HG03097 (cell line): ENCODE results near the gene CNRIP1.
"Not testable (repeated sequence)": the region's sequence is repeated elsewhere in the genome, so short reads cannot be mapped to it uniquely, and the experiment has no call there.

ENCODE experiments used
- ATAC-seq: cut with Tn5 transposase; IDR thresholded peaks from one replicate; pipeline ENCODE4 v1.9.1; 2021; ENCODE audit not compliant: unreplicated experiment, low FRiP score

CNRIP1 gene

GRCh38 chr2:68341062-68341329, 21.2 kb upstream of the CNRIP1 start:
- no peak for ATAC-seq

DNA sequence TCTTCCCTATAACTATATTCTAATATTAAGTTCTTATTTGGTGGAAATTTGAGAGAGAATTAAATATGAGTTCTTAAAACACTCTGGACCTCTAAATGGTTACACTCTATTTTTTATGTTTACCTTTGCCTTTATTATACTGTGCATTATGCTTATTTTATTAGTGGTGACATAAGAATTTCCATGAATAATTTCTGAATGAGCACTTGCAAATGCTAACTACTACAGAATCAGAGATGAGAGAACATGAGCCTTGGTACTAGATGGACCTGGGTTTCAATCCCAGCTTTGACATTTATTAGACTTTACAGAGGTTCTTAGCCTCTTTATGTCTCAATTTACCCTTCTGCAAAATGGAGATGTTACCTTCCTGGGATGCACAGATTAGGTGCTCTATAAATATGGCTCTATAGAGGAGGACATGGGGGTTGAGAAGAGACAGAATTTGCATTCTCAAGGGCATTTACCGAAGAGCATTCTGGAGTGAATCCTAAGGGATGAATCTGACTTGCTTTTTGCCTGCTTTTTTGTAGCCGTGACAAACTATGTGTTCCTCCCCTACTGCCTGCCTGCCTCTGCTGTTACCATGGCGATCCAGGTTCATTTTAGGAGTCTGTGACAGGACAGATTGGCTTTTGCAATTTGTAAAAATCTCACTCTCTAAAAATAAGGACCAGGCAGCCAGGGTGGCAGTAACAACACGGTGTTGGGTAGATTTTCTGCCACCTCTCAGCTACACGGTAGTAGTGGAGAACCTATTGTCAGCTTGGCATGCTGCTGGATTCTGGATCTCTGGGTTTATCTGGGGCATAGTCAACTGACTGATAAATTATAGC, 20.7 kb upstream of the CNRIP1 start:
- no peak for ATAC-seq

GRCh38 chr2:68336192-68336591, 16.4 kb upstream of the CNRIP1 start:
- no peak for ATAC-seq

GRCh38 chr2:68333931-68334330, 14.2 kb upstream of the CNRIP1 start:
- no peak for ATAC-seq

GRCh38 chr2:68333009-68333408, 13.3 kb upstream of the CNRIP1 start:
- no peak for ATAC-seq

DNA sequence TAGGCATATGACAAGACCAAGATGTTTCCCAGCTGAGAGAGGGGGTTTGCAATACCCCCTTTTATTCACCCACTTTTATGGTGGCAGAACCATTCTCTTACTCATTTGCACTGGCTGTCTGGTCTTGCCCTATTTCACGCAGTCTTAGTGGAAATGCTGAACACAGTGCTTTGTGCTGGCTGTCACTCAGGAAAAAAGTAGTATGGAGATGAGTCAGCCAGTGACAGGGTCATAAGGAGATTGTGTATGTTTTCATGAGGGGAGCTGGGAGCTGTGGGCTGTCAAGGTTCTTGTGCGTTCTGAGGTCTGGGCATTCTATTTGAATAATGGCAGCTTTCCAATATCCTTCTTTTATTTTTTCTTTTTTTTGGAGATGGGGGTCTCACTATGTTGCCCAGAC, 10.9 kb upstream of the CNRIP1 start:
- ATAC-seq = no peak

- no peak for ATAC-seq
These were observed 9.2 kb upstream of the CNRIP1 start for GRCh38 chr2:68328901-68329300.

DNA sequence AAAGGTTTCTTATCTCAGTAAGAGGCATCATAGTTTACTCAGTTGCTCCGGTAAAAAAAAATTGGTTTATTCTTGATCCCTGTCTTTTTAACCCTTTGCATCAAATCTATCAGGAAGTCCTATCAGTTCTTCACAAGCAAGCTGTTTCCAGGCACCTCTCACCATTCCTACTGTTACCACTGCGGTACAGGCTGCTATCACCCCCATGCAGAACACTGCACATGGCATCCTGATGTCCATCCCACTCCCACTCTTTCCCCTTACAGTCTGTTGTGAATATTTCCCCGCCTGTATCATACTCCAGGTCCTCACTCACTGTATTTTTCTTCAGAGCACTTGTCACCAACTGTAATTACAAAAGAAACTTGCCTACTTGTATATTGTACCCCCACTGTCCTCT, 5.3 kb upstream of the CNRIP1 start:
- no peak for ATAC-seq

GRCh38 chr2:68320118-68320641, 431 bp upstream of the CNRIP1 start:
- no peak for ATAC-seq

- ATAC-seq = no peak
These were observed 793 bp downstream of the CNRIP1 start for GRCh38 chr2:68318914-68319397.

- ATAC-seq = no peak
These were observed 1.5 kb downstream of the CNRIP1 start for GRCh38 chr2:68317971-68318913.

DNA sequence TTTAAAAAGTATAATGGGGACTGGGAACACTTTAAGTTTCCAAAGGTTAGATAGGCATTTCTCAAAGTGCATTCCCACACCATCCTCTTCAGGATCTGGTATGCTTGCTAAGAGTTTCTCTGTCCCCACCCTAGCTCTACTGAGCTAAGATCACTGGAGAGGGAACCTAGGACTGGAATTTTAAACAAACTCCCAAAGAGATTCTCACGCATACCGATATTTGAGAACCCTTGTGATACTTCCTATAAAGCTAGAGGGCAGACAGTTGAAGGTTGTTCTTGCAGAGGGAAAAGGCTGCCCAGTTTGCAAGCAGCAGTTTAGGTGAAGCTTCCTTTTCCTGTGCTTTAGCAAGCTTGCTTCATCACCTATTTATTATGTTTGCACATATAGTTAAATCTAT, 3.6 kb downstream of the CNRIP1 start:
- ATAC-seq = no peak

GRCh38 chr2:68311033-68311432, 8.7 kb downstream of the CNRIP1 start:
- ATAC-seq = no peak

- ATAC-seq = no peak
These were observed 10.3 kb downstream of the CNRIP1 start for GRCh38 chr2:68309426-68309825.

GRCh38 chr2:68303902-68304272, 15.9 kb downstream of the CNRIP1 start:
- ATAC-seq = not testable (repeated sequence)

DNA sequence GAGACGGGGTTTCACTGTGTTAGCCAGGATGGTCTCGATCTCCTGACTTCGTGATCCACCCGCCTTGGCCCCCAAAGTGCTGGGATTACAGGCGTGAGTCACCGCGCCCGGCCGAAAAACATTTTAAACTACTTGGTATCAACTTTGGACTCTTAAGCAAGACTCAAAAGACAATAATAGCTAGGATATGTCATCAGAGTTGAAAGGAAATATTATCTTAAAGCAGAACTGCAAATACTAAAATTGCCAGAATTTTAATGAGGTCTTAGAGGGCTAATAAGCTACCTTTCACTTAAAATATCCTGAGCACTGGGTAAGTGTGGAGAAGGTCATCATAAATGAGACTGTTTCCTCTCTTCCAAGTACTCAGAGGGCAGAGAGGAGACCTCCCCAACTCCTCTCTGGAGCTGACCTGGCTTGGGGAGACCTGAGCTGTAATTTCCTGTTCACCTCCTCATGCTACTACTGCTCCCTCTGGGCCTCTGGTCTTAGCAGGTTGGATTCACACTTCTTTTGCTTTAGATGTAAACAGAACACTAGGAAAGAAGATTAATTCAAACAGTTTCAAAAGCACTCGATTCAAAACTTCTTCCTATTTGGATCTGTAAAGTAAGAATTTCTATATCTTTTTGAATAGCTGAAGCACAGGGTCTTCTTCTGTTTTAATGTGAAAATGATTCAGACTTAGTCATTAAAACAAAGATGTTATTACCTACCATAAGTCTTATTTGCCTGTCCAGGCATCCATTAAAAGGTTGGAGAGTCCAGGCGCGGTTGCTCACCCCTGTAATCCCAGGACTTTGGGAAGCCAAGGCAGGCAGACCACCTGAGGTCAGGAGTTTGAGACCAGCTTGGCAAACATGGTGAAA, 16.5 kb downstream of the CNRIP1 start:
- no peak for ATAC-seq

DNA sequence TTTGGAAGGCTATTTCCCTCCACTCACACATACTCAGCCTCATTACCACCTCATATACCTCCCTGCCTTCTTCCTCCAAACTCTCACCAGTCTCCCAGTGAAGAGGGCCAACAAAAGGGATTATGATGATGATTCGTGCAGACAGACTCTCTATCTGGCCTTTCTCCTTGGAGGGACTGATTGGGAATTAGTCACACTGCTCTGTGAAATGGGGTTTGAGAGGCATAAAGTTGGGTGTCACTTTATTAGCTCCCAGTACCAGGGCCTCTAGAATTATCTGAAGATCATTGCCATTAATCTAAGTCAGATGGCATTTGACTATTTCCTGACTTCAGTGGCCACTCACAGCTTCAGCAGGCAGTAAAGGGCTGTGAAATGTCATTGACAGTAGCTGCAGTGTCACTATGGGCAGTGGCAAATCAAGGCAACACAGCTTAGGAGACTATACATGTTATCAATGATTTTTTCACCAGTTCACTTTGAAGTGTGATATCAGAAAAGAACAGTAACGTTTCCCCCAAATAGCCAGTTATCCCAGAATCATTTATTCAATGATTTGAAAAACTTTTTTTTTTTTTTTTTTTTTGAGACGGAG, 17.4 kb downstream of the CNRIP1 start:
- no peak for ATAC-seq

DNA sequence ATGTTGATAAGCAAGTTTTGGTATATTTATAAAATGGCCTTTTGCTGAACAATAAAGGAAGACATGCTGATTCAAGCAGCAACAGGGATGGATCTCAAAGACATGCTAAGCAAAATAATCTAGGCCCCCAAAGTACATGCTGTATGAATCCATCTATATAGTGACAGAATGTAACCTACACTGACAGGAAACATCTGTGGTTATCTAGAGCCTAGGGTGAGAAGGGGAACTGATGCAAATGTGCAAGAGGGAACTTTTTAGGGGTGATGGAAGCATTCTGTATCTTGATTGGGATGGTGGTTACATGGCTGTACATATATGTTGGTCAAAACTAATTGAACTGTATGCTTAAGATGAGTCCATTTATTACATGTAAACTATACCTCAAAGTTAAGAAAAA, 24.2 kb downstream of the CNRIP1 start:
- ATAC-seq = no peak

DNA sequence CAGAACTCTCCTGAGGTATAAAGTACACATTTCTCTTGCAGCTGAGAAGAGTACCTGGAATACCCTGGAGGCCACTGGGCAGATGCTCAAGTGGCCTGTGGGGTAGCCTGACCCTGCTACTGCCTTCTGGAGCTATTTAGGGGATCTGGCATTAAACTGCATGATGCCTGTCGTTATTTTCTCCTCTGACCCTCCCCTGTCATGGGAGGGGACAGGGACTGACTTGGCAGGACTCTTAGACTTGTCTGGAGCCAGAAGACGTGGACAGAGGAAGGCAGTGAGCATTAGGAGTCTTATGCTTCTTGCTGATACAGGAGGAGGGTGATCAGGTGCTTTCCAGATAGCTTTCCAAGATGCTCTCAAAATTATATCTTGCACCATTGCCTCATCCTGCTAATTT, 24.8 kb downstream of the CNRIP1 start:
- no peak for ATAC-seq

DNA sequence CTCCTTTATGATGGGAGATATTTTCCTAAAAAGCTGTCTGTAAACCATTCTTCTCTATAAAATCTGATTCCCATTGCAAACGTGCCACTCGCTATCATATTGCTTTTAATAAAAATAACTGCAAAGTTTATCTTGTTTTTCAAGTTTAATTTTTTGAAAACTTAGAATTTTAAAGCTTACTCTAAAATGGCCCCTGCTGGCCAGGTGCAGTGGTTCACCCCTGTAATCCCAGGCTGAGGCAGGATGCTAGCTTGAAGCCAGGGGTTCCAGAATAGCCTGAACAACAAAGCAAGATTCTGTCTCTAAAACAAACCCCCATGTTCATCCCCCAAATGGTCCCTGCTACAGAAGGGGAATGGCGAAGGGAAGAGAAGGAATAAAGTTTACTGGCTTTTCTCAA, 25.6 kb downstream of the CNRIP1 start:
- ATAC-seq = no peak
